Neutrophil (primary cell): Measurements from ENCODE around the gene DDHD1.

Source experiments
- H3K27ac ChIP-seq: fragments of 200-600 bp; sonication (generic); 2 replicates; pipeline ENCODE4 v1.5.1; 2016; ENCODE audit warnings: mild to moderate bottlenecking, moderate library complexity
- H3K27me3 ChIP-seq: fragments of 200-600 bp; sonication (generic); 2 replicates; pipeline ENCODE4 v1.6.0; 2016; ENCODE audit warnings: mild to moderate bottlenecking
- H3K36me3 ChIP-seq: fragments of 200-600 bp; sonication (generic); 2 replicates; pipeline ENCODE4 v1.5.1; 2017
- H3K4me1 ChIP-seq, 2 experiments: fragments of 200-600 bp in 1 of 2; sonication (generic) in 1 of 2; 1 replicate in 1 of 2; 2 replicates in 1 of 2; pipeline versions ENCODE4 v1.5.1 to v1.6.1; 2013 to 2016; ENCODE audit warnings: low read depth in 1 of 2, low read length in 1 of 2, mild to moderate bottlenecking in 1 of 2, moderate library complexity in 1 of 2; ENCODE audit not compliant: control insufficient read depth in 1 of 2, insufficient read depth in 1 of 2
- H3K4me3 ChIP-seq, 2 experiments: fragments of 200-600 bp in 1 of 2; sonication (generic) in 1 of 2; 1 replicate in 1 of 2; 2 replicates in 1 of 2; pipeline ENCODE4 v1.5.1; 2013 to 2016; ENCODE audit warnings: low read depth in 1 of 2, low read length in 1 of 2, mild to moderate bottlenecking in 1 of 2, moderate library complexity in 1 of 2
- H3K9me3 ChIP-seq: fragments of 200-600 bp; sonication (generic); 2 replicates; pipeline ENCODE4 v1.5.1; 2016
- CTCF ChIP-seq: fragments of 200-600 bp; sonication (generic); IDR thresholded peaks from 2 replicates; pipeline ENCODE4 v1.5.1; 2016; ENCODE audit warnings: antibody characterized with exemption

DDHD1 gene

GRCh38 chr14:52995998-52996397 lies 157.1 kb downstream of the DDHD1 start:
- Histone ChIP-seq H3K27me3 (no peaks in the 10 kb centered on the region), H3K9me3 (no peaks in the 10 kb centered on the region), H3K36me3 (no peaks in the 10 kb centered on the region), H3K27ac (no peak overlapping the region), H3K4me1 (no peaks in the 10 kb centered on the region), H3K4me3 (no peak overlapping the region)
- TF ChIP-seq CTCF, result no peak

- no peak for TF ChIP-seq CTCF
- no peaks in the 10 kb centered on the region for H3K27me3 ChIP-seq
- H3K9me3 ChIP-seq, result no peaks in the 10 kb centered on the region
- H3K27ac ChIP-seq, result no peak overlapping the region
- H3K4me3 ChIP-seq, result no peak overlapping the region
- no peaks in the 10 kb centered on the region for H3K36me3 ChIP-seq
- H3K4me1 ChIP-seq, result no peaks in the 10 kb centered on the region
Observed at GRCh38 chr14:52992236-52992870, 160.8 kb downstream of the DDHD1 start.

GRCh38 chr14:52988139-52988538 lies 165.0 kb downstream of the DDHD1 start:
- no peak for TF ChIP-seq CTCF

GRCh38 chr14:52987514-52987913 lies 165.6 kb downstream of the DDHD1 start:
- no peaks in the 10 kb centered on the region for H3K4me1 ChIP-seq
- no peak for TF ChIP-seq CTCF
- H3K9me3 ChIP-seq, result no peaks in the 10 kb centered on the region
- no peaks in the 10 kb centered on the region for H3K36me3 ChIP-seq
- H3K27me3 ChIP-seq, result no peaks in the 10 kb centered on the region
- no peak overlapping the region for H3K4me3 ChIP-seq
- H3K27ac ChIP-seq, result no peak overlapping the region

More at GRCh38 chr14:52988139-52988538, 165.0 kb downstream of the DDHD1 start:
- Histone ChIP-seq H3K4me3 (no peak overlapping the region), H3K27me3 (no peaks in the 10 kb centered on the region), H3K36me3 (no peaks in the 10 kb centered on the region), H3K27ac (no peak overlapping the region), H3K4me1 (no peaks in the 10 kb centered on the region), H3K9me3 (no peaks in the 10 kb centered on the region)

GRCh38 chr14:52987042-52987441 lies 166.1 kb downstream of the DDHD1 start:
- Histone ChIP-seq H3K4me3 (no peak overlapping the region), H3K36me3 (no peaks in the 10 kb centered on the region), H3K27ac (no peak overlapping the region), H3K27me3 (no peaks in the 10 kb centered on the region), H3K9me3 (no peaks in the 10 kb centered on the region), H3K4me1 (no peaks in the 10 kb centered on the region)
- TF ChIP-seq CTCF, result no peak
